HuH-7 (cell line): ENCODE data around the gene SCAPER.
A peak's percentile ranks its signal among the peaks of the same experiment; 100 is the strongest.
"Not testable (repeated sequence)": the region's sequence is repeated elsewhere in the genome, so short reads cannot be mapped to it uniquely, and the experiment has no call there.

Source experiments
- DNase-seq: peaks from one replicate; pipeline ENCODE4 v3.0.0; 2011; ENCODE audit warnings: low spot score

The SCAPER gene

GRCh38 chr15:76904461-76905012, 603 bp downstream of the SCAPER start:
- peak; percentile 56 for DNase-seq

DNA sequence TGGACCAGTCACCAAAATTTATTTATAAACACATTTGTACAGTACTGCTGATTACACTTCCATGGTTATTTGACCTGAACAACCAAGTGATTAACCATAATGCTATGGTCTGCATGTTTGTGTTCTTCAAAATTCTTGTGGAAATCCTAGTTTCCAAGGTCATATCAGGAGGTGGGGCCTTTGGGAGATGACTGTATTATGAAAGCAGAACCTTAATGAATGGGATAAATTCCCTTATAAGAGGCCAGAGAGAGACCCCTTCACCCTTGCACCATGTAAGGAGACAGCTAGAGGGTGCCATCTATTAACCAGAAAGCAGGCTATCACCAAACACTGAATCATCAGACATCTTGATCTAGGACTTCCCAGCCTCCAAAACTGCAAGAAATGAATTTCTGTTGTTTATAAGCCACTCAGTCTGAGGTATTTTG, 1.9 kb downstream of the SCAPER start:
- peak; percentile 40 for DNase-seq

DNA sequence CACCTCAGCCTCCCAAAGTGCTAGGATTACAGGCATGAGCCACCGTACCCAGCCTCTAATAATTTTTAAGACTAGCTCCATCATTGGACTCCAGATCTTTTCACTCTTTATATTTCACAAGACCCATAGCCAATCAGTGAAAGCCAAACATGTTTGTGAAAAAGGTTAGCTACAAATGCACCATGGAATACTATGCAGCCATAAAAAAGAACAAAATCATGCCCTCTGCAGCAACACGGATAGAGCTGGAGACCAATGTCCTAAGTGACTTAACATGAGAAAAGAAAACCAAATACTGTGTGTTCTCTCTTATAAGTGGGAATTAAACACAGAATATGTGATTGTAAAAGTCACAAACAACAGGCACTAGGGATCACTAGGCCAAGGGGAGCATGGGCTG, 3.2 kb downstream of the SCAPER start:
- no peak for DNase-seq

DNA sequence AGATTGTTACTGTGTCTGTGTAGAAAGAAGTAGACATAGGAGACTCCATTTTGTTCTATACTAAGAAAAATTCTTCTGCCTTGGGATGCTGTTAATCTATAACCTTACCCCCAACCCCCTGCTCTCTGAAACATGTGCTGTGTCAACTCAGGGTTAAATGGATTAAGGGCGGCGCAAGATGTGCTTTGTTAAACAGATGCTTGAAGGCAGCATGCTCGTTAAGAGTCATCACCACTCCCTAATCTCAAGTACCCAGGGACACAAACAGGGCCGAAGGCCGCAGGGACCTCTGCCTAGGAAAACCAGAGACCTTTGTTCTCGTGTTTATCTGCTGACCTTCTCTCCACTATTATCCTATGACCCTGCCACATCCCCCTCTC, 5.2 kb downstream of the SCAPER start:
- not testable (repeated sequence) for DNase-seq

GRCh38 chr15:76899176-76899930, 5.8 kb downstream of the SCAPER start:
- DNase-seq, result not testable (repeated sequence)

- no peak for DNase-seq
Observed at GRCh38 chr15:76898102-76898501, 7.0 kb downstream of the SCAPER start.

DNA sequence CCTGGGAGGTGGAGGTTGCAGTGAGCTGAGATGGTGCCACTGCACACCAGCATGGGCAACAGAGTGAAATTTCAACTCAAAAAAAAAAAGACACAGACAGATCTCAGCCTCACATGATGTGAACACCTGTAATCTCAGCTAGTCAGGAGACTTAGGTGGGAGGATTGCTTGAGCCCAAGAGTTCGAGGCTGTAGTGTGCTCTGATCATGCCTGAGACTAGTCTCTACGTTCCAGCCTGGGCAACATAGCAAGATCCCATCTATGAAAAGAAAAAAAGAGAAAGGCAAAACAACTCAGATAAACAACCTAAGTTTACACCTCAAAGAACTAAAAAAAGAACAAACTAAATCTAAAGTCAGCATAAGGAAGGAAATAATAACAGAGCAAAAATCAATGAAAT, 11.0 kb downstream of the SCAPER start:
- DNase-seq, result no peak

DNA sequence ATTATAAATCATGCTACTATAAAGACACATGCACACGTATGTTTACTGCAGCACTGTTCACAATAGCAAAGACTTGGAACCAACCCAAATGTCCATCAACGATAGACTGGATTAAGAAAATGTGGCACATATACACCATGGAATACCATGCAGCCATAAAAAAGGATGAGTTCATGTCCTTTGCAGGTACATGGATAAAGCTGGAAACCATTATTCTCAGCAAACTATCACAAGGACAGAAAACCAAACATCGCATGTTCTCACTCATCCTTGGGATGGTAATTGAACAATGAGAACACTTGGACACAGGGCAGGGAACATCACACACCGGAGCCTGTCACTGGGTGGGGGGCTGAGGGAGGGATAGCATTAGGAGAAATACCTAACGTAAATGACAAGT, 12.3 kb downstream of the SCAPER start:
- not testable (repeated sequence) for DNase-seq

DNA sequence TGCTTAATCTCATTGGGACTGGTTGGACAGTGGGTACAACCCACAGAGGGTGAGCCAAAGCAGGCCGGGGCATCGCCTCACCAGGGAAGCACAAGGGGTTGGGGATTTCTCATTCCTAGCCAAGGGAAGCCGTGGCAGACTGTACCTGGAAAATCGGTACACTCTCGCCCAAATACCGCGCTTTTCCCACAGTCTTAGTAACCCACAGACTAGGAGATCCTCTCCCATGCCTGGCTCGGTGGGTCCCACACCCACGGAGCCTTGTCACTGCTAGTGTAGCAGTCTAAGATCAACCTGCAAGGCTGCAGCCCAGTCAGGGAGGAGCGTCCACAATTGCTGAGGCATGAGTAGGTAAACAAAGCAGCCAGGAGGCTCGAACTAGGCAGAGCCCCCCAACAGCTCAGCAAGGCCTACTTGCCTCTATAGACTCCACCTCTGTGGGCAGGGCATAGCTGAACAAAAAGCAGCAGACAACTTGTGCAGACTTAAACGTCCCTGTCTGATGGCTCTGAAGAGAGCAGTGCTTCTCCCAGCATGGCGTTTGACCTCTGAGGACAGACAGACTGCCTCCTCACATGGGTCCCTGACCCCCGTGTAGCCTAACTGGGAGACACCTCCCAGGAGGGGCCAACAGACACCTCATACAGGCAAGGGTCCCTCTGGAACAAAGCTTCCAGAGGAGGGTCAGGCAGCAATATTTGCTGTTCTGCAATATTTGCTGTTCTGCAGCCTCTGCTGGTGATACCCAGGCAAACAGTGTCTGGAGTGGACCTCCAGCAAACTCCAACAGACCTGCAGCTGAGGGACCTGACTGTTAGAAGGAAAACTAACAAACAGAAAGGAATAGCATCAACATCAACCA, 17.6 kb downstream of the SCAPER start:
- DNase-seq, result not testable (repeated sequence)

DNA sequence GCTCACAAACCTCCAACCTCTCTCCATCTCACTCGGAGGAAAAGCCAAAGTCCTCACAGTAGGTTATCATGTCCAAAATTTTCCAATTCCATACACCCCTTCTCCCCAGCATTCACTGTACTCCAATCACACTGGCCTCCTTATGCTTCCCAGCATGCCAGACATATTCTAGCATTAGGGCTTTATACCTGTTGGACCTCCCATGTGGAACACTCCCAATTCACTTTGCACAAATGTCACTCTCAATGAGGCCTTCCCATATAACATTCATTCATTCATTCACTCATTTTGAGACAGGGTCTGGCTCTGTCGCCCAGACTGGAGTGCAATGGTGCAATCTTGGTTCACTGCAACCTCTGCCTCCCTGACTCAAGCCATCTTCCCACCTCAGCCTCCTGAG, 19.9 kb downstream of the SCAPER start:
- no peak for DNase-seq

DNA sequence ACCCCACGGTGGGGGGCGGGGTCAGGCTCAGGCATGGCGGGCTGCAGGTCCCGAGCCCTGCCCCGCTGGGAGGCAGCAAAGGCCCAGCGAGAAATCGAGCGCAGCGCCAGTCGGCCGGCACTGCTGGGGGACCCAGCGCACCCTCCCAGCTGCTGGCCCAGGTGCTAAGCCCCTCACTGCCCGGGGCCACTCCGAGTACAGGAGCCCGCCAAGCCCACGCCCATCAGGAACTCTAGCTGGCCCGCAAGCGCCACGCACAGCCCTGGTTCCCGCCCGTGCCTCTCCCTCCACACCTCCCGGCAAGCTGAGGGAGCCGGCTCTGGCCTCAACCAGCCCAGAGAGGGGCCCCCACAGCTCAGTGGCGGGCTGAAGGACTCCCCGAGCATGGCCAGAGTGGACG, 29.2 kb downstream of the SCAPER start:
- no peak for DNase-seq

GRCh38 chr15:76873066-76873465, 32.1 kb downstream of the SCAPER start:
- not testable (repeated sequence) for DNase-seq

GRCh38 chr15:76871930-76872329, 33.2 kb downstream of the SCAPER start:
- no peak for DNase-seq

DNA sequence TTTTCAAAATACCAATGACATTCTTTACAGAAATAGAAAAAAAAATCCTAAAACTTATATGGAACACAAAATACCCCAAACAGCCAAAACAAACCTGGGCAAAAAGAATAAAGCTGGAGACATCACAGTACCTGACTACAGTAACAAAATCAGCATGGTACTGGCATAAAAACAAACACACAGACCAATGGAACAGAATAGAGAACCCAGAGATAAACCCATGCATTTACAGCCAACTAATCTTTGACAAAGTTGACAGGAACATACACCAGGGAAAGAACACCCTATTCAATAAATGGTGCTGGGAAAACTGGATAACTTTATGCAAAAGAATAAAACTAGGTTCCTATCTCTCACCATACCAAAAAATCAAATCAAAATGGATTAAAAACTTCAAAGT, 36.4 kb downstream of the SCAPER start:
- DNase-seq, result no peak

GRCh38 chr15:76866716-76867321, 38.3 kb downstream of the SCAPER start:
- peak; percentile 32 for DNase-seq

- no peak for DNase-seq
Observed at GRCh38 chr15:76866008-76866407, 39.1 kb downstream of the SCAPER start.

- DNase-seq, result no peak
Observed at GRCh38 chr15:76865548-76865991, 39.6 kb downstream of the SCAPER start.

GRCh38 chr15:76864586-76864985, 40.6 kb downstream of the SCAPER start:
- DNase-seq, result no peak

DNA sequence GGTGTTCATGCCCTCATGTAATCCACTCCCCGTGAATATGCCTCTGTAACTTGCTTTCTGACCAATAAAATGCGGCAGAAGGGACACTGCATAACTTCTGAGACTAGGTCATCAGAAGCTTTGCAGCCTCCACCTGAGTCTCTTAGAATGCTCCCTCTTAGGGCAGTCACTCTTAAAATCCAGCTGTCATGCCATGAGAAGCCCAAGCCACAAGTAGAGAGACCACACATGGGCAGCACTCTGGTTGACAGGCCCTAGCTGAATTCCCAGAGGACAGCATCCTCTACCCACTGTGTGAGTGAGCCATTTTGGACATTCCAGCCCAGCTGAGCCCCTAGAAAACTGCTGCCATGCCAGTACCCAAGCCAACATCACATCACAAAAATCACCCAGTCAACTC, 41.4 kb downstream of the SCAPER start:
- no peak for DNase-seq

GRCh38 chr15:76863123-76863522, 42.0 kb downstream of the SCAPER start:
- no peak for DNase-seq

GRCh38 chr15:76861815-76862397, 43.2 kb downstream of the SCAPER start:
- DNase-seq, result no peak

- no peak for DNase-seq
Observed at GRCh38 chr15:76860201-76860600, 44.9 kb downstream of the SCAPER start.
